GM19455 (cell line): ENCODE results near the gene EVA1A.

ENCODE experiments used
- ATAC-seq: cut with Tn5 transposase; IDR thresholded peaks from one replicate; pipeline ENCODE4 v1.9.1; 2021; ENCODE audit not compliant: unreplicated experiment

Gene EVA1A

DNA sequence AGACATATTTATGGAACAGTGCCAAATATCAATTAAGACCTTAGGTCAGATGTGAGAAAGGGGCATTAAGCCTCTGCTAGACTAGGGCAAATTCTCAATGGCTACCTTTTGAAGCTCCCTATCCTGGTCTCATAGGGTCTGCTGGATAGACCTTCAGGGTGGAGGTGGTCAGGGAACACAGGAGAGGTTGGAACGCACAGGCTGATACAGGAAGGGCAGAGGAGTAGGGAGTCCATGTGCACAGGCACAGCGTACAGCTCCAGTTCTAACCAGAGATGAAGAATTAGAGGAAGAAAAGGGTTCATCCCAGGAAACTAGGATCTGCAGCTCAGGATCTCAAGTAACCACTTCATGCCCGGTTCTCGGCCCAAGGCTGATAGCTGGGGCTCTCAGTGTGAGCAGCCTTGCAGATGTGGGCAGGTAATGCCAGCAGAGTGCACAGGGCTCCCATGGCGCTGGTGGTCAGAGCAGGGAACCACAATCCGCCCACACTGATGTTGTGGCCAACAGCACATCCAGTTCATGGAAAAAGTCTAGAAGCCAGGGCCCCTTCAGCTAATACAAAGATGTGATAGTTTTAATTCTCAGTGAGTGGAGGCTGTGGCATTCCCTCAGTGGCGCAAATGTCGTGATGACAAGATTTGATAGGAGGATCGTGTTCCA is 3.4 kb upstream of the EVA1A start:
- ATAC-seq = no peak

DNA sequence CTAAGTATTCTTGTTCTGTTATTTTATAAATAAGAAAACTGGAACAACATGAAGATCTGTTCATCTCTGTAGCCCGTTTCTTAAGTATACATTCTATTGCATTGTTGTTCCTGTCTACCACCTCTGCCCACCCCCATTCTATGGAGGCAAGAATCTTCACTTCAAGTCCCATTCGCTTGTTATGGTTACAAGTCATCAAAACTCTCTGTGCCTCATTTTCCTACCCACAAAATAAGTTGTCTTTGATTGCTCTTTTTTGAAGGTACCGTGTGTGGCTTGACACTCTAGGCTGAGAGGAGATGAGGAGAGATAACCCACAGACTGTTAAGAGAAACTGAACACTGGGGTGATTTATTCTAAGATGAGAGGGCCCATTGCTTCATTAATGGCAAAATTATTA is 2.9 kb upstream of the EVA1A start:
- ATAC-seq = no peak

DNA sequence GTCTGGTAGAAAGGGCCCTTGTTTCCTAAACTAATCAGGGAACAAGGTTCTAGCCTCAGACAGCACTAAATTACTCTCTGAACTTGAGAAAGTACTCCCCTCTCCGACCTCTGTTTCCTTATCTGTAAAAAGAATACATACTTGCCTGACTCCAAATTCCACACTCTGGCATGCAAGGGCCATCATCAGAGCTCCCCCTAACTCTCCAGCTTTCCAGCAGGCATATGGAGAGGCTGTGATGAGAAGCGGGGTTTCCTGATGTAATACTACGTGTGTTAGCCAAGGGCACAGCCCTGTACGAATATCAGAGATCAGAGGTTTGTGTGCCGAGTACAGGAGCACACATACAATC is 1.8 kb upstream of the EVA1A start:
- ATAC-seq = no peak

DNA sequence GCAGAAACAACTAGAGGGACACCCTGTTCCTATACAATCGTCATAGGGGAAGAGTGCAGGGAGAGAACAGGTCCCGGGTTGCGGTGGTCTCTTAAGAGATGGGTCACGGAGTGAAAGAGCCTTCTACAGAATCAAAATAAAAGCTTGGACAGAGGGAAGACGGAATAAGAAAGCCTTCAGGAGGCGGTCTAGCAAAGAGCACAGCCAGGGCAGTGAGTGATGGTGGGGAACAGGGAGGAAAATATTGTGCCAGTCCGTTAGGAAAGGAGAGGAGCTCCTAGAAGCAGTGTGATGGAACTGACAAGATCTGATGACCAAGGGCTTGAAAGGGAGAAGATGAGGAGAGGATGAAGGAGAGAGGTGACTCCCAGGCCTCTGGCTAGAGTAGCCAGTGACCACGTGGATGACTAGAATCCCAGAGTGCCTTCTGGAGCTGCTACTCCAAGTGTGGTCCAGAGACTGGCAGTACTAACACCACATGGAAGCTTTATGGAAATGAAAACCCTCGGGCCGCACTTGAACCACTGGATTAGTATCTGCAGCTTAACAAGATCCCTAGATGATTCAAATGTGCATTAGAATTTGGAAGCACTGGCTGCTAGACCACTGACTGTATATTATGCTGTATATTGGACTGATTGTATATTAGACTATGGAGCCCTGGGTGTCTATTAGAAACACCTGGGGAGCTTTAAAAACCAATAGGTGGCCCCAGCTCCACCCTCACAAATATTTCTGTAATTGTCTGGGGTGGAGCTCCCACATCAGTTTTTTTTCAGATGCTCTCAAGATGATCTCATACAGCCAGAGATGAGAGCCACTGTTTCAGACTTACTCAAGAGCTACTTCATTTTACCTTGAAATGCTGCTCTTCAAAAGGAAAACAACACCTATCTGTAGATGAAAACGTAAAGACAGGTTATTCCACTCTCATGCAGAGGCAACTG is 1.1 kb upstream of the EVA1A start:
- ATAC-seq = no peak

DNA sequence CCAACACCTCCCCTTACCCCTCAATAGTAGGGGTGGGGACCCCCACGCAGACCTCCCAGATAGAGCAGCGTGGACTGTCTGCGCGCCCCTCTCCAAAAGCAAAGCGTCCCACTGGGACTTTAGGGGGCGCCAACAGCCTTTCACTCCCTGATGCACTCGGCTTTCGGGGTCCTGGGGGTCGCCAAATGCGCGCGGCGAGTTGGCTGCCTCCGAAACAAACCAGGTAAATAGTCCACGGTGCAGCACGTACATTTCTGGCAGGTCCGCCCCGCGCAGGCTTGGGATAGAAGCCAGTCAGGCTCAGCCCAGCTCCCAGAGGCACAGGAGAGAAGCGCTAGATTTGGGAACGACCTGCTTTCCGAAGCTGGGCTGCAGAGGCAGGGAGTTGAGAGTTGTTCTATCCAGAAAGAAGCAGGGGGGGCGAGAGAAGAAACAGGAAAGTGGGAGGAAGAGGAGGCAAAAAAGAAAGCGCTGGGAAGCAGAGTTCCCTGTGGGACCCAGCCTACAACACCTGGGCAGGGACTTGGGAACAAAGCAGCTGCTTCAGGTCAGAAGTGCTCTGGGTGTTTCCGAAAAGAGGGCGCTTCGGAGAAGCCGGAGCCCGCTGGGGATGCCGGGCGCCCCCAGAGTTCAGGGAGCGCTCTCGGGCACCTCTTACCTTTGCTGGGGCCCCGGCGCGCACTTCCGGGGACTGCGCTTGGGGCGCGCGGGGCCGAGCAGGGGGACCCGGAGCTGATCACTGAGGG is 544 bp downstream of the EVA1A start:
- ATAC-seq = no peak

DNA sequence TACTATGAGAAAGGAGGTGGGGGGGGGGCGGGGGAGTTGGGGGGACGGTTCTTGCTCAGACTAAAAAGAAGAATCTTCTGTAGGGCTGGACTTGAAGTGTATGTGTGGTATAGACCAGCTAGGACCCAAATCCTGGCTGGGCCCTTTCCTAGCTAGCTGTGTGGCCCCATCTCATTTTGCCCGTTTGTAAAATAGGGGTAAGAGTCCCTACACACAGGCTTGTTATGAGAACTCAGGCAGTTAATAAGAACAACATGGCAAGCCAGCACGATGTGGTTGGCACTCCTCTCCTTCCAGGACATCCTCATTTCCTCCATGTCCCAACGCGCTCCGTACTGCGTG is 1.1 kb downstream of the EVA1A start:
- no peak for ATAC-seq

DNA sequence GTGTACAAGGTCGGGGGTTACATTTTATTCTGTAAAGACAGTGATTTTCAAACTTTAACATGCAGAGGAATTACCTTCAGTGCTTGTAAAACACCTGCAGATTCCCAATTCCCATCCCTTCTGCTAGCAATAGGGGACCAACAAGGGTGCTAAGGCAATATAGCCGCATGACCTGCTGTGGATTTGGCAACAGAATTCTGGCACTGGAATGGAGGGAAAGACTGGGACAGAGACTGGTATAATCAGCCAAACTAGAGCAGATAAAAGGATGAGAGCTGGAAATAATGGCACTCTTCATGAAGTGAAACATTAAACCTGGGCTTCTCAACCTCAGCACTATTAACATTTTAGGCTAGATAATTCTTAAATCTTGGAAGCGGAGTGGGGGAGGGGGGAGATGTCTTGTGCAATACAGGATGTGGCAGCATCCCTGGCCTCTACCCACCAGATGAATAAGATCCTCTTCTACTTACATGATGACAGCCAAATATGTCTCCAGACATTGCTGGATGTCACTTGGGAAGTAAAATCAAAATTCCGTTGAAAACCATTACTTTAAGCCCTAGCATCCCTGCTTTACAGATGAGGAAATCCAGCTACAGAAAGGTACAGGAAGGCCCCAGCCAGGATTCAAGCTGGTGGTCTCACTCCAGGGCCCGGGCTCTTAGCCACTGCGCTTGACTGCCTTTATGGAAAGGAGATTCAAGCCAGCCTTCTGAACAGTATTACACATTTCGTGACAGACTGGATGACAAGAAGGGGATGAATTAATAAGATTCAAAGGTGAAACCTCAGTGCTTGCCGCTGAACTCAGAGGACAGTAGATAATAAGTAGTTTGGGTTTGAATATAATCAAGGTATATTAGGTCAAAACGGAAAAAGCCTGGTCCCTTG is 1.7 kb downstream of the EVA1A start:
- ATAC-seq = no peak

DNA sequence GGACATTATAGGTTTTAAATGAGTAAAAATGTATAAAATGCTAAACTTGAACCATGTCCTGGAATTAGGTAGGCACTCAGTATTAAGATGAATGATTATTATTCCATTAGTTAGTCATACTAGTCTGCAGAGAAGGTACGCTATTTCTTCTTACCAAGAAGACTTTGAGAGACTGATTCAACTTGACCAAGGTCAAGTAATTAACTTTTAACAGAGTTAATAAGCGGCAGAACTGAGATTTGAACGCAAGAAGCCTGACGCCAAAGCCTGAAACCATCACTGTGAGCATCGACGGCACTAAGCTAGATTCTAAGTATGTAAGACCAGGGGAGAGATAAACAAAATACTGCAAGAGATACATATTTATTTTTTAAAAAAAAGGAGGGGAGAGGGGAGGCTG is 2.6 kb downstream of the EVA1A start:
- ATAC-seq = no peak

DNA sequence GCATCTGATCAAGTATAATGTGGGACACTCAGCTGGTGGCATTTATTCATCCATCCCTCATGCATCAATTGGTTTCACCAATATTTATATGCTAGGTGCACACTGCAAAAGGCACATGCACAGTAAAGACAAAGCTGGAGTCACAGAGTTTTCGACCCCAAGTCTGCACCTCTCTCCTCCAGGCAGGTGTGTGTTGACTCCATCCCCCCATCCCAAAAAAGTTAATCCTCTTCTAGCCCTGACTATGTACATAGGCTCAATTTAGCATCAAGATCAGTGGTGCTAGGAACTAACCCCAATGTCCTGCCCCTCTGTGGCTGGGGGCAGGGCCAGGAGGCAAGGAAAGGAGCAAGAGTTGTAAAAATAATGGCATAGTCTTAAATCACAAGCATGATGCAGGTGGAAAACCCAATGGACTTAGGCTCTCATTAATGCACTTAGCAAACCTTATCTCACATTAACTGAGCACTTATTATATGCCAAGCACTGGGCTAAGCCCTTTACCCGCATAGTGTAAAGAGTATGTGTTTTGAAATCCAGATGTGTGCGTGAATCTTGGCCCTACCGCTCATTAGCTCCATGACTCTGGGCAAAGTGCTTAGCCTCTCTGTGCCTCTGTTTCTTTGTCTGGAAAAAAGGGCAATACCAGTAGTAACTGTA is 3.1 kb downstream of the EVA1A start:
- no peak for ATAC-seq

DNA sequence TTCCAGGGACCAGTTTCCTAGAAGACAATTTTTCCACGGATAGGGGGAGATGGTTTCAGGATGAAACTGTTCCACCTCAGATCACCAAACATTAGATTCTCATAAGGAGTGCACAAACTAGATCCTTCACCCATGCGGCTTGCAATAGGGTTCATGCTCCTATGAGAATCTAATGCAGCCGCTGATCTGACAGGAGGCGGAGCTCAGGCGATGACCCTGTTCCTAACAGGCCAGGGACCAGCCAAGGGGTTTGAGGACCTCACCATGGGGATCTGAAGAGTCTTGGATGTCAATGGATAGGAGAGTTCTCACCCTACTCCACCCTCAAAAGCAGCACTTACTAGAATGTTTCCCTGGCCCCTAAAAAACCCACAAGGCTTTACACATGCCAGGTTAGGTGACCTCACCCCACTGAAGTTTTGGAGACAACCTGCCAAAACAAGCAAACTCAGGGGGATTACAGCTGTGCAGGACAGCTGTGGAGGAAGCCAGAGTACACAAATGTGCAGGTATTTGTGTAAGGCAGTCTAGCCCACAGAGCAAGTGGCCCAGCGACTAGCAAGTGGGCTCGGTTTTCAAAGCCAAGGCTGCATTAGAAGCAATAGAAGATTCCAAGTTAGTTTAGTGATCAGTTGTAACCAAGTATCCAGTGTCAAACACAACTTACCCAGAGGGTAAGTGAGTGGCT is 3.9 kb downstream of the EVA1A start:
- ATAC-seq = no peak

DNA sequence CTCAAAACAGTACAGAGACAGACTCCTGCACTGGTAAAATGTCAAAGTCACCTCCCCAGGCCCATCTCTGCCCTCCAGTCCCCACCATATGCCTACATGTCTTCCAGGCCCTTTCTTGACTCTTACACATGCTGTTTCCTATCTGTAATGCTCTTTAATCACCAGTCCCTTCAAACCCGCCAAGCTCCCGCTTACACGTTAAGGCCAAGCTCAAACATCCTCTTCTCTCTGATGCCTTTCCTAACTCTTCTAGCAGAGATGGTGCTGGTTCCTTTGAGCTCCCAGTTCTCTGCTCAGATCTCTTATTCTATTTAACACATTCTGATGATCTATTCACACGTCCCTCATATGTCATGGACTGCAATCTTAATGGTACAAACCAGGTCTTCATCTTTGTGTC is 5.0 kb downstream of the EVA1A start:
- no peak for ATAC-seq

DNA sequence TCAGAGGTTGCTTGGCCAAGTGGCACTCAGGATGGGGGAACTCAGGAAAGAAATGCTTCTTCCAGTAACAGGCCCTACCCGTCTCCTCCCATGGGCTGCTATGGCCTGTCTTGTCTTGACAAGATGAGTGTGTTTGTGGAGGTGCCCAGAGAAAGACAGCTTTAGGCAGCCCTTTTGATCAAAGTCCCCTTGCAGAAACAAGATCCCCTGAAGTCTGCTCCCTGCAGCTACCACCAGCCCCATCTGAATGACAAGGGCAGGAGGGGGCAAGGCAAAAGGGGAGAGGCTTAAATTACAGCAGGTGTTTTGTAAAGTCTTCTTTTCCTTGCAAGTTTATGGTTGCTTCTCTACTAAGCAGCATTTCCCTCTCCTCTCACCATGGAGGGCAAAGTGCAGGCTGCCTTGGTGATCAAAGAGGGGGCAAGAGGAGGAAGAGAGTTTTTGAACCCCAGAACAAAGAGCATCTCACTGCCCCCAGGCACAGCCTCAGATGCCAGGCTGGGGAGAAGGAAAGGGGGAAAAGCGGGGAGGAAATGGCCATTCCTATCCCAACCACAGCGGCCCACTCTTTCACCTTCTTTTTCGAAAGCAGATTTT is 6.7 kb downstream of the EVA1A start:
- no peak for ATAC-seq

DNA sequence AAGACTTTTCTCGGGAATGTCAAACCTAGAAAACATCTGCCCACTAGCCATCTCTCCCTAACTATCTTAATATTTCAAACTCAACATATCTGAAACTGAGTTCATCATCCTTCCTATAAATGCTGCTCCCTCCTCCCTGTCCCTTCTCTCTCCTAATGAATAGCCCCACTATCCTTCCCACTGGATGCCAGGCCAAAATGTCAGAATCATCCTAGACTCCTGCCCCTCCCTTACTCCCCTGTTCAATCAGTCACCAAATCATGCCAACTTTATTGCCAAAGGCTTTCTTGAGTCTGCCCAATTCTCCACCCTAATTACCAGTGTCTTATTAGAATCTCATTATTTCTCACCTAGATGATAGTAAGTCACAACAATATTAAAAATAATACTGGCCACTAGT is 8.5 kb downstream of the EVA1A start:
- ATAC-seq = no peak

DNA sequence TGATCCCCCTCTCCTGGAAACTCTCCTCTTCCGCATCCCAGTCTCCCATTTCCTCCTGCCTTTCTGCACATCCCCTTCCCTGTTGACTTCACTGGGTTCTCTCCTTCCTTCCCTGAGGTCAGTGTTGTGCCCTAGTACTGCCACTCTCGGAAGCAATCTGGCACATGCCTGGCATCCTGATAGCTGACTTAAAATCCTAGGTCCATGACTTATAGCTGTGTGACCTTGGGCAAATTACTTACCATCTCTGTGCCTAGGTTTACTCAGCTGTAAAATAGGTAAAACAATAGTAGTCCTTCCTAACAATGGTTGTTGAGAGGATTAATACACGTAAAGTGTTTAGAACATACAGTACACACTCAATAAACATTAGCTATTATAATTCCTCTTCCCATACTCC is 9.3 kb downstream of the EVA1A start:
- no peak for ATAC-seq

DNA sequence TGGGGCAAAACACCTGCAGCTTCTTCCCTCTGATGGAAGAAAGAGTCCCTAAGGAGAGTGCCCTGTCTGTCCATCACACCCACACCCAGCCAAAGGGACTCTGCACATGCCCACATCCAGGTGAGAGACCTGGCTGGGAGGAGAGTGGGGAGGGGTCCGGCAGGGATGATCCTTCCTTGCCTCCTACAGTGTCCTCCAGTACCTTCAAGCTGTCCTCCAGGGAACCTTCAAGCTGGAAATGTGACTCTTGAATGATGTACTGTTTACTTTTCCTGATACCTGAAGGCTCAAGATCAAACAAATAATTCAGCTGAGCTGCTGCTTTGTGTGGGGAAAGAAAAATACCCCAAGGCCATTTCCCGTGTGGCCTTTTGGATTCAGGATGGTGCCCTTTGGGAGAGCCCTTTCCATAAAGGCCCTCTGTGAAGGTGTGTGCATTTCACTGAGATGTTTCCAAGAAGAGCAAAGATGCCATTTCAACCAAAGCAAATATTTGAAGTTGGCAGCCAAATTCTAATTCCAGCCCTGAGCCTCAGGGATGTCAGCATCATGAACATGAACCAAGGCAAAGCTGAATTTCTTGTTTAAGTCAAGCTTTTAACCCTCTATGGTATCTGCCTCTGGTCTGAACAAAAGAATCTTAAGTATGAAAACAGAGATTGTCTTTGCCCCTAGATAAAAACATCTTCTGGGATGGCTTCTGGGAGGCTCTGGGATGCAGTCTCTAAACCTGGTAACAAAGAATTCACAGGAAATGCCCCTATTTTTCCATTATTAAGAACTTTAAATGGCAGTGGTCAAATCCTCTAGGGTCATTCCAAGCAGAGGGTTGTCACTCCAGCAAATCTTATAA is 11.1 kb downstream of the EVA1A start:
- no peak for ATAC-seq

DNA sequence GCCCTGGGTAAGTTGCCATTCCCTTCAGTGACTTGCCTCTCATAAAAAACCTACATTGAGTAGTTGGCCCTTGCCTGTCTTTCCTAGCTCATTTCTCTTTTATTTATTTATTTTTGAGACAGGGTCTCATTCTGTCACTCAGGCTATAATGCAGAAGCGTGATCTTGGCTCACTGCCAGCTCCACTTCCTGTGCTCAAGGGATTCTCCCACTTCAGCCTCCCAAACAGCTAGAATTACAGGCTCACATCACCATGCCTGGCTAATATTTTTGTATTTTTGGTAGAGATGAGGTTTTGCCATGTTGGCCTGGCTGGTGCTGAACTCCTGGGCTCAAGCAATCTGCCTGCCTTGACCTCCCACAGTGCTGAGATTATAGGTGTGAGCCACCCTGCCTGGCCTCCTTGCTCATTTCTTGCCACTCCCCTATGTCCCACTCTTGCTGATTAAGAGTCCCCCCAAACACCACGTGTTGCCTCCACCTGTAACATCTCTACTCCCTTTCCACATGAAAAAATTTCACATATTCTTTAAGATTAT is 12.6 kb downstream of the EVA1A start:
- no peak for ATAC-seq

DNA sequence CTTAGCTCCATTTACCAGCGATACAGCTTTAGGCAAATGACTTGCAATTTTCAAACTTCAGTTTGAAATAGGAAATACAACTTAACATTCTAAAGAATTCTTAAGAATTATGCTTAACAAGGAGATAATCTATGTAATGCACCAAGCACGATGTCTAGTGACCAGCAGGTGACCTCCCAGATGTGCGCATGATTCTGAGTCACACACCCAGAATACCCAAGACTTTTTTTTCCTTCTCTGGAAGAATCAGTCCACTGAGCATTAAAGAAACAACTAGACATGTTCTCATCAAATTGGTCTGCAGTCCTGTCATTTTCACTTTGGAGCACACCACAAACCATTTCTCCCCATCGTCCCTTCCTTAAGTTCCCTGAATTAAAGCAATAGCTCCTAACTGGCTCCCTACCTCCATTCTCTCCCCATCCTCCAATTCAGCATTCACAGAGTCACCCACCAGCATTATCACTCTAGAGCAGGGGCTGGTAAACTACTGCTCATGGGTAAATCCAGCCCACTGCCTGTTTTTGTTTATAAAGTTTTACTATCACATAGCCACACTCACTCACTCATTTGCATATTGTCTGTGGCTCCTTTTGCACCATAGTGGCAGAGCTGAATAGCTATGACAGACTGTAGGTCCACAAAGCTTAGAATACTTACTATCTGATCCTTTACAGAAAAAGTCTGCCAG is 13.2 kb downstream of the EVA1A start:
- ATAC-seq = no peak

DNA sequence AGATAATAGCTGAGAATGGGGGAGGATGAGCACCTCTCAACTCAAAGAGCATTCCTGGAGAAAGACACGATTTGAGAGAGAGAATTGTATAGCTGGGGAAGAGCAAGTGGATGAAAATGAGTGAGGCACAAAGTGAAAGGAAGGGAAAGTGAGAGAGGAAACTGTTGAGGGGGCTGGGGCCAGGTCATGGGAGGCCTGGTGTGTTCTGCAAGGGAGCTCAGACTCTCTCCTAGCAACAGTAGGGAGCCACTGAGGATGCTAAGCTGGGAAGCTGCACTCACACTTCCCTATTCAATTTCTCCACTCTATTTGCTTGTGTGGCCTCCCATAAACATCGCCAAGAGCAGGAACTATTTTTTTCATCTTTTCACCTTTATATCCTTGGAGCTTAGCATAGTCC is 14.8 kb downstream of the EVA1A start:
- no peak for ATAC-seq
